ENCODE data around the gene NDUFS4.
"Not testable (repeated sequence)": the region's sequence is repeated elsewhere in the genome, so short reads cannot be mapped to it uniquely, and the experiment has no call there.

- not testable (repeated sequence) for TF ChIP-seq POLR2A (IDR thresholded peaks at IDR 0.05; ENCODE audit: low read depth, low read length); CTCF (conservative IDR thresholded peaks at IDR 0.05; ENCODE audit: low read depth, low read length); RFX5 (IDR thresholded peaks at IDR 0.05; ENCODE audit: low read depth, low read length); RAD21 (IDR thresholded peaks at IDR 0.05; ENCODE audit: low read length); CHD1 (IDR thresholded peaks at IDR 0.05; ENCODE audit: low read depth, low read length); BHLHE40 (IDR thresholded peaks at IDR 0.05; ENCODE audit: low read depth, low read length); CEBPB (IDR thresholded peaks at IDR 0.05; ENCODE audit: low read depth, low read length); MAZ (IDR thresholded peaks at IDR 0.05; ENCODE audit: borderline replicate concordance, low read depth, low read length); USF2 (IDR thresholded peaks at IDR 0.05; ENCODE audit: low read depth, low read length); ELK1 (IDR thresholded peaks at IDR 0.05; ENCODE audit: borderline replicate concordance, low read depth, low read length)
Observed at GRCh38 chr5:53540739-53541138, 19.7 kb upstream of the NDUFS4 start.
